AG09319 (cell line): ENCODE data around the gene COQ5.

Experiments used
- DNase-seq: peaks from one replicate; pipeline ENCODE4 v3.0.0-alpha.2; 2010; ENCODE audit warnings: low read depth; ENCODE audit errors: extremely low read depth
- TF ChIP-seq, protein P1 (sequence below): IDR thresholded peaks from 2 replicates; pipeline ENCODE4 v1.5.1; 2011; ENCODE audit warnings: low read depth, mild to moderate bottlenecking, inconsistent platforms, low read length, moderate library complexity

The COQ5 gene, protein sequence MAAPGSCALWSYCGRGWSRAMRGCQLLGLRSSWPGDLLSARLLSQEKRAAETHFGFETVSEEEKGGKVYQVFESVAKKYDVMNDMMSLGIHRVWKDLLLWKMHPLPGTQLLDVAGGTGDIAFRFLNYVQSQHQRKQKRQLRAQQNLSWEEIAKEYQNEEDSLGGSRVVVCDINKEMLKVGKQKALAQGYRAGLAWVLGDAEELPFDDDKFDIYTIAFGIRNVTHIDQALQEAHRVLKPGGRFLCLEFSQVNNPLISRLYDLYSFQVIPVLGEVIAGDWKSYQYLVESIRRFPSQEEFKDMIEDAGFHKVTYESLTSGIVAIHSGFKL

DNA sequence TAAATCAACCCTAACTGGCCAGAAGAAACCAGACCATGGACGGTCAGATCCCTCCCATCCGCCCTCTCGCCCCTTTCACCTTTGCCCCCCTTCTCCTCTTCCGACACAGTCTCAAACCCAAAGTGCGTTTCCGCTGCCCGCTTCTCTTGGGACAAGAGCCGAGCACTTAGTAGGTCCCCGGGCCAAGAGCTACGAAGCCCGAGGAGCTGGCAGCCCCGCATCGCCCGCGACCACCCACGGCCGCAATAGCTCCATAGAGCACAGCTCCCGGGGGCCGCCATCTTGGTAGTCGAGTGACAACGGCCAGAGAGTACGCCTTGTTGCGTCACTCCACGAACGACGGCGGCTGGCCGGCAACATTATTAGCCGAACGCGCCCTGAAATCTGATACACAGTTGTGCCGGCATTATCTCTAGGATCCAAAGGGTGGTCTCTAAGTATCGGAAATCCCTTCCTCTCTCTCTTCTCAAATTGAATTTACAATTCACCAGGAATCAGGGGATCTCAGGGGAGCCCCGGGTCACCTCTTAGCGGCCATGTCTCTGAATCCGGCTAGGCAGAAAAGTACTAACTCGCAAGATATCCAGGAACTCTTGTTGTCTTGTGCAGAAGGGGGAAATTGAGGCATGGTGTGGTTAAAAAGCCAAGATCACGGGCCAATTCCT, at the start of gene COQ5:
COQ5 (minus strand) TSS at position 298 of the 665 bp plus-strand sequence; CDS start at position 281, 17 bp downstream.
- TF ChIP-seq, protein P1, sequence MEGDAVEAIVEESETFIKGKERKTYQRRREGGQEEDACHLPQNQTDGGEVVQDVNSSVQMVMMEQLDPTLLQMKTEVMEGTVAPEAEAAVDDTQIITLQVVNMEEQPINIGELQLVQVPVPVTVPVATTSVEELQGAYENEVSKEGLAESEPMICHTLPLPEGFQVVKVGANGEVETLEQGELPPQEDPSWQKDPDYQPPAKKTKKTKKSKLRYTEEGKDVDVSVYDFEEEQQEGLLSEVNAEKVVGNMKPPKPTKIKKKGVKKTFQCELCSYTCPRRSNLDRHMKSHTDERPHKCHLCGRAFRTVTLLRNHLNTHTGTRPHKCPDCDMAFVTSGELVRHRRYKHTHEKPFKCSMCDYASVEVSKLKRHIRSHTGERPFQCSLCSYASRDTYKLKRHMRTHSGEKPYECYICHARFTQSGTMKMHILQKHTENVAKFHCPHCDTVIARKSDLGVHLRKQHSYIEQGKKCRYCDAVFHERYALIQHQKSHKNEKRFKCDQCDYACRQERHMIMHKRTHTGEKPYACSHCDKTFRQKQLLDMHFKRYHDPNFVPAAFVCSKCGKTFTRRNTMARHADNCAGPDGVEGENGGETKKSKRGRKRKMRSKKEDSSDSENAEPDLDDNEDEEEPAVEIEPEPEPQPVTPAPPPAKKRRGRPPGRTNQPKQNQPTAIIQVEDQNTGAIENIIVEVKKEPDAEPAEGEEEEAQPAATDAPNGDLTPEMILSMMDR: no peak
- DNase-seq: no peak

DNA sequence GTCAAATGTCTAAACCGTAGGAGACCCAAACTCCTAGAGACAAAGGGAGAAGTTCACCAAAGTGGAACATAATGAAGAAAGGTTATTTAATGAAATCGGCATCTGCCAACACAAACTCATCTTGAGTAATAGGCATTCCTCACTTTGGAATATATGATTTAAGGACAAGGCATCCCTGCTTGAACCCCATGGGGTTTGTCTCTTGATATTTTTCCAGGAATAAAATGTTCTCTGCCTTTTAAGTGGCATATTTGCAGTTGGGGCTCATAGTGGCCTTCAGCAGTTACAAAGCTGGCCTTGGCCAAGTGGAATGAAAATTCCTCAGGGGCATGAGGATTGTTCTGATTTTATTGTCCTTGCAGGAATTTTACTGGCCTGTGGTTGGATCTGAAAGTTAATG, 45.1 kb upstream of the COQ5 start:
- TF ChIP-seq, protein P1: no peak
- no peak for DNase-seq

DNA sequence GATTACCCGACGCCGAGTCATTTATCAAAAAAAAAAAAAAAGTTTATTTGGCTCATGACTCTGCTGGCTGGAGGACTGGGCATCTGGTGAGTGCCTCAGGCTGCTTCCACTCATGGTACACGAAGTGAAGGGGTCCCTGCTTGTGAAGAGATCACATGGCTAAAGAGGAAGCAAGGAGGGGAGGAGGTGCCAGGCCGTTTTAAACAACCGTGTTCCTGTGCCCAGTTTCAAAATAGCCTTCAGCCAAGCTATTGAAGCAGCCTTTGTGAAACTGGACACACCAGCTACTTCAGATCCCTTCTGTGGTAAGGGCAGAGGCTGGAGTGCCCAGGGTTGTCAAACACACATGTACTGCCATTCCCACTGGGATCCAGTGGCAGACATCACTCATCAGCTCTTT, 44.6 kb upstream of the COQ5 start:
- DNase-seq: no peak
- TF ChIP-seq, protein P1: no peak

DNA sequence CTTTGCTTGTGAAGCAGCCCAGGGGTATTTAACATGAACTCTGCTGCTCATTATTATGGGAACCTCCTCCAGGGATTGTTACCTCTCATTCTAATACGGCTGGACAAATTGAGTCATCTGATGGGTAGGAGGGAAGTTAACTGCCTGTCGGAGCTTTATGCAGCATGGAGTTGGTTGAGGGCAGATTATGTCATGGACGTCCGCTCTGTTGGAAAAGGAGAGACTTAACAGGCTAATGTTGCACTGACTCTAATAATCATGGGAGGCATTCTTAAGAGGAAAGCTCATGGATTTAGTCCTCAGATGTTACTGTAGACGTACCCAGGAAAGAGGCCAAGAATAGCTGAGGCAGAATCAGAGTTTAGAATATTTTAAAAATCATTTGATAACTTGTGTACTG, 42.3 kb upstream of the COQ5 start:
- no peak for DNase-seq
- TF ChIP-seq, protein P1: no peak

DNA sequence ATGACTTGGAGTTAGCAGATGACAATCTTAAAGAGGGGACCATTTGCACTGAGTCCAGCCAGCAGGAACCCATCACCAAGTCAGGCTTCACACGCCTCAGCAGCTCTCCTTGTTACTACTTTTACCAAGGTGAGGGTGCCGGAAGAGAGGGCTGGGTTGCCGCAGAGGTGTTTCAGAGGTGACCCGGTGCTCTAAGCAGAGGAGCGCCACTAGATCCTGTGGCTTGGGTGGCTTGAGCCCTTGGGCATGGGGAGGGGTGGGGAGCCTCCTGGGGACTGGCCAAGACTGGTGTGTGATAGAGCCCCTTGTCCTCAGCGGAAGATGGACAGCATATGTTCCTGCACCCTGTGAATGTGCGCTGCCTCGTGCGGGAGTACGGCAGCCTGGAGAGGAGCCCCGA, 34.5 kb upstream of the COQ5 start:
- DNase-seq: no peak
- TF ChIP-seq, protein P1: no peak

DNA sequence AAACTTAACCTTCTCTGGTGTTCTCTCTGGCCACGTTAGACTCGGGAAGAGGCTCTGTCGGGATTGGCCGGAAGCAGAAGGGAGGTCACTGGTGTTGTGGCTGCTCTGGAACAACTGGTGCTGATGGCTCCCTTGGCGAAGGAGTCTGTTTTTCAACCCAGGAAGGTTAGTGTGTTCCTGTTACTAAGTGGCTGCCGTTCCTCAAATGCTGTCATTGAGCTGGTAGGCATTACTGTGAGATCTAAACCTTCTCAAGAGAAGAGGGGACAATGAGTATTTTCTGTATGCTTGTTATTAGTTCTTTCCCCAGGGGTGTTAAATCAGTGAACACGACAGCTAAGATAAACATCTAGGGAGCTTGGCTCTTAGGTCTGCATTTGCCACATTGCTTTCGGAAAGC, 33.9 kb upstream of the COQ5 start:
- DNase-seq: no peak
- TF ChIP-seq, protein P1: no peak

DNA sequence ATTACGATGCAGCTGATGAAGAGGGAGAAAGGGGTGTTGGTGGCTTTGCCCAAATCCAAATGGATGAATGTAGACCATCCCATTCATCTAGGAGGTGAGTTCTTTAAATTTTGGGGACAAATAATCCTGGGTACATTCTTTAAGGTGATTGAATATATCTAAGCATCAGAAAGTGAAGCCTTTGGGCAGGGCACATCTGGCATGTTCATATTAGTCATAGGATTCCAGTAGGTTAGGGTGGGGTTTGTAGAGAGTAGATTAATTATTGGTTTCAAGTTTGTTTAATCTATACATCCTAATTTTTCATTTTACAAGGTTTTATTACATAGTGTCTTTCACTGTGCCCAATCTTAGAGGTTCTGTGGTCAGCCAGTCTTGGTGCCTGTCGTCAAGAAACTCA, 28.6 kb upstream of the COQ5 start:
- TF ChIP-seq, protein P1: no peak
- DNase-seq: no peak
